Vagina (tissue), 2 donors: ENCODE data around the gene ERMP1.

Source experiments
- CTCF ChIP-seq, 3 experiments: fragments of 450-650 bp in 2 of 3; fragments of 200-600 bp in 1 of 3; sonication (generic) in 1 of 3; IDR thresholded peaks; one replicate each; pipeline ENCODE4 v1.5.1; 2017 to 2019; ENCODE audit warnings: antibody characterized with exemption in 3 of 3, mild to moderate bottlenecking in 2 of 3, moderate library complexity in 2 of 3
- POLR2A ChIP-seq, 2 donors: fragments of 450-650 bp; IDR thresholded peaks; one replicate each; pipeline ENCODE4 v1.6.1; 2017; ENCODE audit warnings: antibody characterized with exemption in 2 of 2, mild to moderate bottlenecking in 2 of 2, moderate library complexity in 2 of 2
- POLR2AphosphoS5 ChIP-seq, 2 donors: sonication (generic); formaldehyde crosslinking; IDR thresholded peaks; one replicate each; pipeline ENCODE4 v1.9.0; 2017; ENCODE audit warnings: antibody characterized with exemption in 2 of 2, mild to moderate bottlenecking in 2 of 2, low read depth in 1 of 2; ENCODE audit not compliant: insufficient read depth in 1 of 2

DNA sequence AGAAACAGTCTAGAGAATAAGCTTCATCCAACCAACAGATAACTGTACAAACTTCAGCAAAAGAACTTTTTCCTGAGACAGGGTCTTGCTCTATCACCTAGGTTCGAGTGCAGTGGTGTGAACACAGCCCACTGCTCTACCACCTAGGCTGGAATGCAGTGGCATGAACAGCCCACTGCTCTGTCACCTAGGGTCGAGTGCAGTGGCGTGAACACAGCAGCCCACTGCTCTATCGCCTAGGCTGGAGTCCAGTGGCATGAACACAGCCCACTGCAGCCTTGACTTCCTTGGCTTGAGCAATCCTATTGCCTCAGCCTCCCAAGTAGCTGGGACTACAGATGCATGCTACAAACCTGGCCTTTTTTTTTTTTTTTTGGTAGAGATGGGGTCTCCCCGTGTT, 43.4 kb downstream of the ERMP1 start:
- TF ChIP-seq CTCF (IDR thresholded peaks at IDR 0.05) (no peak), POLR2A (IDR thresholded peaks at IDR 0.05) (no peak), POLR2AphosphoS5 (IDR thresholded peaks at IDR 0.05; ENCODE audit: insufficient read depth in 1 of 2, low read depth in 1 of 2) (no peak)
